HG03521 (cell line): Measurements from ENCODE around the gene NOSTRIN.
"Not testable (repeated sequence)": the region's sequence is repeated elsewhere in the genome, so short reads cannot be mapped to it uniquely, and the experiment has no call there.

ENCODE experiments used
- ATAC-seq: cut with Tn5 transposase; IDR thresholded peaks from one replicate; pipeline ENCODE4 v1.9.1; 2021; ENCODE audit warnings: mild to moderate bottlenecking, moderate library complexity; ENCODE audit not compliant: unreplicated experiment

NOSTRIN gene

GRCh38 chr2:168789776-168790175 is 12.7 kb upstream of the NOSTRIN start:
- ATAC-seq: no peak

GRCh38 chr2:168790226-168790902 is 12.1 kb upstream of the NOSTRIN start:
- ATAC-seq: no peak

- ATAC-seq: not testable (repeated sequence)
These were observed 11.3 kb upstream of the NOSTRIN start for GRCh38 chr2:168791140-168791539.

- no peak for ATAC-seq
These were observed 8.8 kb upstream of the NOSTRIN start for GRCh38 chr2:168793596-168793995.

- ATAC-seq: no peak
These were observed 7.5 kb upstream of the NOSTRIN start for GRCh38 chr2:168794968-168795367.

GRCh38 chr2:168796090-168796577 is 6.3 kb upstream of the NOSTRIN start:
- ATAC-seq: no peak

- ATAC-seq: no peak
These were observed 5.7 kb upstream of the NOSTRIN start for GRCh38 chr2:168796583-168797285.

GRCh38 chr2:168797286-168797655 is 5.2 kb upstream of the NOSTRIN start:
- ATAC-seq: no peak

- no peak for ATAC-seq
These were observed 4.2 kb upstream of the NOSTRIN start for GRCh38 chr2:168798076-168798887.

GRCh38 chr2:168798888-168799410 is 3.5 kb upstream of the NOSTRIN start:
- ATAC-seq: no peak

- ATAC-seq: no peak
These were observed 966 bp upstream of the NOSTRIN start for GRCh38 chr2:168801471-168801870.

GRCh38 chr2:168802859-168803725 is 655 bp downstream of the NOSTRIN start:
- ATAC-seq: no peak

- no peak for ATAC-seq
These were observed 1.8 kb downstream of the NOSTRIN start for GRCh38 chr2:168804214-168804613.

- ATAC-seq: no peak
These were observed 3.2 kb downstream of the NOSTRIN start for GRCh38 chr2:168805615-168806014.

- no peak for ATAC-seq
These were observed 7.1 kb downstream of the NOSTRIN start for GRCh38 chr2:168809537-168809936.

- no peak for ATAC-seq
These were observed 7.8 kb downstream of the NOSTRIN start for GRCh38 chr2:168810235-168810634.

- ATAC-seq: no peak
These were observed 9.3 kb downstream of the NOSTRIN start for GRCh38 chr2:168811696-168812095.

GRCh38 chr2:168814046-168814445 is 11.6 kb downstream of the NOSTRIN start:
- no peak for ATAC-seq

- no peak for ATAC-seq
These were observed 12.8 kb downstream of the NOSTRIN start for GRCh38 chr2:168814939-168815907.
